HCT116 (cell line): ENCODE measurements around the gene DYNAP. TPM values are rescaled to one million over a fixed set of nuclear protein-coding genes. Genes with fewer than 3 reads are reported as not detected.

Experiments
- ATAC-seq: fragments of 200-7000 bp; cut with Tn5 transposase; 2 replicates; pipeline ENCODE4 v1.9.1; 2020; ENCODE audit warnings: mild to moderate bottlenecking, moderate library complexity
- BruUV-seq: library from RNA; stranded (reverse); fragments of 400-500 nt; replicated peaks from 2 replicates; lab custom pipeline; 2021; lab: Mats Ljungman, UMichigan
- CTCF ChIA-PET: fragments of 300-600 bp; sonication (Branson Sonifier 250); formaldehyde crosslinking; loops from one replicate; lab custom pipeline; 2021; ENCODE audit warnings: antibody characterized with exemption; lab: Charles Lee
- POLR2A ChIA-PET: fragments of 300-600, 350-600 bp; sonication (Branson Sonifier 250); formaldehyde crosslinking; loops from one replicate; lab custom pipeline; 2021; ENCODE audit warnings: antibody characterized with exemption; lab: Charles Lee
- RAD21 ChIA-PET, 2 experiments: fragments of 300-600 bp; sonication (Branson Sonifier 250); formaldehyde crosslinking; loops; one replicate each; lab custom pipeline; 2023; ENCODE audit warnings: low total read pairs in 2 of 2; ENCODE audit not compliant: uncharacterized antibody in 2 of 2, unreplicated experiment in 2 of 2, low non-redundant PET in 1 of 2; lab: Charles Lee
- DNase-seq: peaks from one replicate; pipeline ENCODE4 v3.0.0-alpha.2; 2010; ENCODE audit warnings: low read depth, low spot score
- H2AFZ ChIP-seq: fragments of 200-600 bp; shearing (Covaris generic), sonication (generic); 2 replicates; pipeline ENCODE4 v1.6.1; 2017; ENCODE audit warnings: low read depth, mixed run types, mixed read lengths, antibody characterized with exemption, low read length; ENCODE audit not compliant: poor library complexity, severe bottlenecking
- H3K27ac ChIP-seq: 2 replicates; pipeline ENCODE4 v1.5.1; 2012; ENCODE audit warnings: low read depth, low read length
- H3K27me3 ChIP-seq: fragments of 200-600 bp; sonication (generic); 2 replicates; pipeline ENCODE4 v1.6.1; 2016; ENCODE audit warnings: mixed run types, low read length, mixed read lengths; ENCODE audit not compliant: insufficient read depth
- H3K36me3 ChIP-seq, 2 experiments: fragments of 200-500 bp in 1 of 2; fragments of 200-600 bp in 1 of 2; sonication (Bioruptor generic) in 1 of 2; sonication (generic) in 1 of 2; 2 replicates each; pipeline versions ENCODE4 v1.5.1 to v1.6.1; 2014 to 2016; ENCODE audit warnings: low read length in 2 of 2, inconsistent platforms in 1 of 2, mixed read lengths in 1 of 2, mixed run types in 1 of 2; ENCODE audit not compliant: insufficient read depth in 2 of 2, control insufficient read depth in 1 of 2
- H3K4me1 ChIP-seq, 2 experiments: fragments of 200-600 bp in 1 of 2; sonication (generic) in 1 of 2; 2 replicates each; pipeline versions ENCODE4 v1.5.1 to v1.6.1; 2012 to 2017; ENCODE audit warnings: low read length in 2 of 2, inconsistent platforms in 1 of 2, mild to moderate bottlenecking in 1 of 2, mixed read lengths in 1 of 2, mixed run types in 1 of 2, moderate library complexity in 1 of 2; ENCODE audit not compliant: insufficient read depth in 2 of 2, control insufficient read depth in 1 of 2
- H3K4me2 ChIP-seq: fragments of 200-600 bp; sonication (generic); 2 replicates; pipeline ENCODE4 v1.6.1; 2017; ENCODE audit warnings: mixed run types, low read length, mixed read lengths
- H3K4me3 ChIP-seq, 2 experiments: fragments of 200-600 bp in 1 of 2; sonication (generic) in 1 of 2; replicated peaks in 1 of 2; 2 replicates each; pipeline ENCODE4 v1.5.1; 2011 to 2016; ENCODE audit warnings: low read length in 2 of 2, control low read depth in 1 of 2, low read depth in 1 of 2, mild to moderate bottlenecking in 1 of 2, mixed read lengths in 1 of 2, mixed run types in 1 of 2
- H3K79me2 ChIP-seq: fragments of 200-600 bp; sonication (generic); 2 replicates; pipeline ENCODE4 v1.6.1; 2017; ENCODE audit warnings: mild to moderate bottlenecking, mixed run types, low read length, moderate library complexity, mixed read lengths; ENCODE audit not compliant: insufficient read depth
- H3K9ac ChIP-seq: fragments of 200-600 bp; sonication (generic); 2 replicates; pipeline ENCODE4 v1.6.1; 2016; ENCODE audit warnings: low read length, mixed read lengths
- H3K9me2 ChIP-seq: fragments of 200-600 bp; sonication (generic), shearing (Covaris generic); 2 replicates; pipeline ENCODE4 v1.6.1; 2017; ENCODE audit warnings: mixed run types, mild to moderate bottlenecking, moderate library complexity; ENCODE audit not compliant: insufficient read depth
- H3K9me3 ChIP-seq, 2 experiments: fragments of 200-500 bp in 1 of 2; fragments of 200-600 bp in 1 of 2; sonication (Bioruptor generic) in 1 of 2; sonication (generic) in 1 of 2; 2 replicates each; pipeline ENCODE4 v1.6.1; 2014 to 2017; ENCODE audit warnings: low read length in 2 of 2, mixed read lengths in 2 of 2, inconsistent platforms in 1 of 2, low read depth in 1 of 2, mild to moderate bottlenecking in 1 of 2, mixed run types in 1 of 2, moderate library complexity in 1 of 2; ENCODE audit not compliant: control insufficient read depth in 1 of 2, insufficient read depth in 1 of 2
- H4K20me1 ChIP-seq: fragments of 200-600 bp; sonication (generic), shearing (Covaris generic); 2 replicates; pipeline ENCODE4 v1.6.1; 2017; ENCODE audit warnings: mixed run types, mild to moderate bottlenecking, moderate library complexity; ENCODE audit not compliant: insufficient read depth
- CBX3 ChIP-seq: IDR thresholded peaks from 2 replicates; pipeline ENCODE4 v1.6.1; 2012; ENCODE audit warnings: low read depth
- CTCF ChIP-seq, 3 experiments: fragments of 200-600 bp in 1 of 3; sonication (generic) in 1 of 3; IDR thresholded peaks in 2 of 3; conservative IDR thresholded peaks in 1 of 3; 2 replicates each; pipeline ENCODE4 v1.5.1; 2012 to 2017; ENCODE audit warnings: low read depth in 2 of 3, low read length in 2 of 3, antibody characterized with exemption in 1 of 3, borderline replicate concordance in 1 of 3, control low read depth in 1 of 3, mild to moderate bottlenecking in 1 of 3, mixed read lengths in 1 of 3, mixed run types in 1 of 3, moderate library complexity in 1 of 3; ENCODE audit not compliant: insufficient read depth in 1 of 3
- EZH2phosphoT487 ChIP-seq: fragments of 200-600 bp; IDR thresholded peaks from 2 replicates; pipeline ENCODE4 v1.6.1; 2018; ENCODE audit warnings: antibody characterized with exemption, borderline replicate concordance
- FOSL1 ChIP-seq: IDR thresholded peaks from 2 replicates; pipeline ENCODE4 v1.6.1; 2012; ENCODE audit warnings: low read depth
- JUND ChIP-seq: IDR thresholded peaks from 2 replicates; pipeline ENCODE4 v1.6.1; 2012
- POLR2A ChIP-seq: IDR thresholded peaks from 2 replicates; pipeline ENCODE4 v1.7.0; 2011; ENCODE audit warnings: borderline replicate concordance; ENCODE audit not compliant: insufficient read depth, insufficient read length; ENCODE audit errors: extremely low read depth
- POLR2AphosphoS5 ChIP-seq: IDR thresholded peaks from 2 replicates; pipeline ENCODE4 v1.6.1; 2011; ENCODE audit warnings: mild to moderate bottlenecking, low read depth, low read length, moderate library complexity
- SIN3A ChIP-seq: IDR thresholded peaks from 2 replicates; pipeline ENCODE4 v1.6.1; 2012; ENCODE audit warnings: low read depth
- SP1 ChIP-seq: IDR thresholded peaks from 2 replicates; pipeline ENCODE4 v1.6.1; 2012; ENCODE audit warnings: low read depth
- YY1 ChIP-seq: IDR thresholded peaks from 2 replicates; pipeline ENCODE4 v1.6.1; 2011; ENCODE audit warnings: low read length, low read depth, moderate library complexity, mild to moderate bottlenecking; ENCODE audit not compliant: insufficient replicate concordance; ENCODE audit errors: extremely low read depth
- intact Hi-C: fragments of 100-400 bp; cut with micrococcal nuclease; formaldehyde crosslinking; loops from 2 replicates; pipeline ENCODE4 v1.10.0; 2022
- total RNA-seq: library from RNA; stranded (reverse); gene quantifications from one replicate; pipeline ENCODE4 v1.2.1, GENCODE V29; 2021; ENCODE audit not compliant: unreplicated experiment

DYNAP gene
- total RNA-seq, 1 experiment from 2014 or later, result not detected

- no peak for TF ChIP-seq SP1
- no peak for TF ChIP-seq POLR2AphosphoS5
Measured at GRCh38 chr18:54551590-54551989, 39.5 kb upstream of the DYNAP start (continued).

- Histone ChIP-seq H3K9ac (no peak overlapping the region), H3K36me3 (no peaks in the 10 kb centered on the region), H4K20me1 (no peaks in the 10 kb centered on the region), H3K27ac (no peak overlapping the region), H3K4me2 (no peak overlapping the region)
- CTCF ChIA-PET, result no interaction called here
- TF ChIP-seq POLR2A (no peak), SIN3A (no peak), JUND (no peak), SP1 (no peak), YY1 (no peak), FOSL1 (no peak), CTCF (IDR thresholded peaks at IDR 0.05 in 2 of 3, conservative IDR thresholded peaks at IDR 0.05 in 1 of 3; ENCODE audit: borderline replicate concordance in 1 of 3, insufficient read depth in 1 of 3, low read depth in 2 of 3, low read length in 2 of 3) (no peak), EZH2phosphoT487 (no peak), CBX3 (no peak)
- TF ChIP-seq, all 23 proteins: peak for 0
- Histone ChIP-seq H3K4me3 (no peak overlapping the region), H3K4me1 (no peaks in the 10 kb centered on the region), H2AFZ (no peak overlapping the region), H3K27me3 (no peaks in the 10 kb centered on the region), H3K9me3 (peaks cover 0 to 8% of the 10 kb centered on the region in 2 experiments; a peak in 1 of 4 replicates), H3K79me2 (no peaks in the 10 kb centered on the region), H3K9me2 (no peaks in the 10 kb centered on the region)
- ChIA-PET POLR2A (no interaction called here), RAD21 (no interaction called here)
- BruUV-seq, result no TSS peak
- DNase-seq (no peak), ATAC-seq (no peak)
- intact Hi-C loops, result no loop called here
Measured at GRCh38 chr18:54555286-54555685, 35.8 kb upstream of the DYNAP start.
